ENCODE data around the gene CYTL1. TPM values are rescaled to one million over a fixed set of nuclear protein-coding genes. Genes with fewer than 3 reads are reported as not detected.

The CYTL1 gene
- total RNA-seq, 1 donor from 2014 or later, result not detected

DNA sequence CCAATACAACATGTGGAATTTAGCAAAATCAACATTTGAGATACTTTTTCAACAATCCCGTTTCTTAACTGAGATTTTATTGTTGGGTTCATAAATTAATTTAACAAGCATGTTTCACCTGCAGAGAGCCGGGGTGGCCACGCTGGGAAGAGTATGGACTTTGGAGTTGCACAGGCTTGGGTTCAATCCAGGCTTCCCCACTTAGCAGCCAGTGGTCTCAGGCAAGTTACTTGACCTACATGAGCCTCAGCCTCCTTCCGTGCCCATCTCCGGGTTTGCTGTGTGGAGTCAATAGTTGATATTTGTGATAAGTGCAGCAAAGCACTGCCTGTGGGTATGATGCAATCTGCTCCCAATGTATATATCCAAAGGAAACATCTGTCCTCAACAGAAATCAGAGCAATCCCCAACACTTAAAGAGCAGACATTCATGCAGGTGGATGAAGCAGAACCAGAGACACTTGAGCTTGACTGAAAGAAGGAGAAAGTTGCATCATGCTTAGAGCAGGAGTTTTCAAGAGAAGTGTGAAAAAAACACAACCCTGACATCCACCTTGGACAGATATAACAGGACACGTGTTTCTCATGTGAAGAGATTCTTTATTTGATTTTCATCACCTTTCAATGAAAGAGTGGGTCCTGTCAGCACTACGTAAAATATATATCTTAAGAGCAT, 5.1 kb downstream of the CYTL1 start:
- TF ChIP-seq, protein P1, sequence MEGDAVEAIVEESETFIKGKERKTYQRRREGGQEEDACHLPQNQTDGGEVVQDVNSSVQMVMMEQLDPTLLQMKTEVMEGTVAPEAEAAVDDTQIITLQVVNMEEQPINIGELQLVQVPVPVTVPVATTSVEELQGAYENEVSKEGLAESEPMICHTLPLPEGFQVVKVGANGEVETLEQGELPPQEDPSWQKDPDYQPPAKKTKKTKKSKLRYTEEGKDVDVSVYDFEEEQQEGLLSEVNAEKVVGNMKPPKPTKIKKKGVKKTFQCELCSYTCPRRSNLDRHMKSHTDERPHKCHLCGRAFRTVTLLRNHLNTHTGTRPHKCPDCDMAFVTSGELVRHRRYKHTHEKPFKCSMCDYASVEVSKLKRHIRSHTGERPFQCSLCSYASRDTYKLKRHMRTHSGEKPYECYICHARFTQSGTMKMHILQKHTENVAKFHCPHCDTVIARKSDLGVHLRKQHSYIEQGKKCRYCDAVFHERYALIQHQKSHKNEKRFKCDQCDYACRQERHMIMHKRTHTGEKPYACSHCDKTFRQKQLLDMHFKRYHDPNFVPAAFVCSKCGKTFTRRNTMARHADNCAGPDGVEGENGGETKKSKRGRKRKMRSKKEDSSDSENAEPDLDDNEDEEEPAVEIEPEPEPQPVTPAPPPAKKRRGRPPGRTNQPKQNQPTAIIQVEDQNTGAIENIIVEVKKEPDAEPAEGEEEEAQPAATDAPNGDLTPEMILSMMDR (IDR thresholded peaks at IDR 0.05; ENCODE audit: partially characterized antibody, unreplicated experiment), result no peak
- H3K27ac Mint-ChIP-seq (ENCODE audit: unreplicated experiment), result no peak overlapping the region
- peaks cover 1% of the 10 kb centered on the region for H3K27me3 Mint-ChIP-seq (ENCODE audit: unreplicated experiment)
- H3K4me1 Mint-ChIP-seq (ENCODE audit: low read depth, unreplicated experiment), result no peaks in the 10 kb centered on the region
- no peaks in the 10 kb centered on the region for H3K9me3 Mint-ChIP-seq (ENCODE audit: unreplicated experiment)
- no peaks in the 10 kb centered on the region for H3K36me3 Mint-ChIP-seq (ENCODE audit: unreplicated experiment)
- DNase-seq, result no peak
- H3K4me3 Mint-ChIP-seq (ENCODE audit: unreplicated experiment), result no peak overlapping the region

DNA sequence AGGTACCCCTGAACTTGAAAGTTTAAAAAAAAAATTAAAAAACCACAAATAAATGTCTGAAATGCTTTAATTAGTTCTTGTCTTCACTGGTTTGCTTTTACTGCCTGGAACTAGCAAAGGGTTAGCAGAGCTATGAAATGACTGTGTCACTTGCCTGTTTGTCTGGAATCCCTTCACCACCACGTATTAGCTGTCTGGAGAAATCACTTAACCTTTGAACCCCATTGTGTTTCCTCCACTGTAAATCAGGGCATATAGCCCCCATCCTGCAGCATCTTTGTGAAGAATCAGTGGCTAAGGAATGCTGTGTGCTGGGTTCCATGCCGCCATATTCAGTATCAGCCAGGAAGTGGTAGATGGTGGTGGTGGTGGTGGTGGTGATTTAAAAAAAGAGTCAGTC, 6.3 kb downstream of the CYTL1 start:
- H3K4me3 Mint-ChIP-seq (ENCODE audit: unreplicated experiment), result no peak overlapping the region
- H3K36me3 Mint-ChIP-seq (ENCODE audit: unreplicated experiment), result no peaks in the 10 kb centered on the region
- H3K27ac Mint-ChIP-seq (ENCODE audit: unreplicated experiment), result no peak overlapping the region
- no peak for DNase-seq
- TF ChIP-seq, protein P1 (IDR thresholded peaks at IDR 0.05; ENCODE audit: partially characterized antibody, unreplicated experiment), result no peak
- peaks cover 1% of the 10 kb centered on the region for H3K27me3 Mint-ChIP-seq (ENCODE audit: unreplicated experiment)
- H3K9me3 Mint-ChIP-seq (ENCODE audit: unreplicated experiment), result no peaks in the 10 kb centered on the region
- H3K4me1 Mint-ChIP-seq (ENCODE audit: low read depth, unreplicated experiment), result no peaks in the 10 kb centered on the region

DNA sequence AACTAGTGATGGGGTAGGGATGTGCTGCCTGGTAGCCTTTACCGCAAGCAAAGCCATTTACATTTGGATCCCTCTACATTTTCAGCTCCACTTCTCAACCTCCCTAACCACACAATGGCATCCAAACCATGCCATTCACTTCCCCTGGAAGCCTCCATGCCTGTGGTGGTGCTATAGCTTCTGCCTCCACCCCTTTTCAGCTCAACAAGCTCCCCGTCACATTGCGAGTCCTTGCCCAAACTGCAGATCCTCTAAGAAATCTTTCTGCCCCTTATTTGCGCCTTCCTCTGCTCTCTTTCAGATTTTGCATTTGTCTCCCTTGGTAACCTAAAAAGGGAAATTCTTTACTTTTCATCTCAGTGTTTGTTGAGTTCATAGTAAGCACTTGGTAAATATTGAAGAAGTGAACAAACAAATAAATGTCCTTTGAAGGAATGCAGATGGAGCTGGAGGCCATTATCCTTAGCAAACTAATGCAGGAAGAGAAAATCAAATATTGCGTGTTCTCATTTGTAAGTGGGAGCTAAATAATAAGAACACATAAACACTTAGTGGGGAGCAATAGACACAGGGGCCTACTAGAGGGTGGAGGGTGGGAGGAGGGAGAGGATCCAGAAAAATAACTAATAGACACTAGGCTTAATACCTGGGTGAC, 6.9 kb downstream of the CYTL1 start:
- TF ChIP-seq, protein P1 (IDR thresholded peaks at IDR 0.05; ENCODE audit: partially characterized antibody, unreplicated experiment), result no peak
- Mint-ChIP-seq H3K4me3 (ENCODE audit: unreplicated experiment) (no peak overlapping the region), H3K27me3 (ENCODE audit: unreplicated experiment) (peaks cover 1% of the 10 kb centered on the region), H3K4me1 (ENCODE audit: low read depth, unreplicated experiment) (no peaks in the 10 kb centered on the region), H3K36me3 (ENCODE audit: unreplicated experiment) (no peaks in the 10 kb centered on the region), H3K9me3 (ENCODE audit: unreplicated experiment) (no peaks in the 10 kb centered on the region), H3K27ac (ENCODE audit: unreplicated experiment) (no peak overlapping the region)
- DNase-seq, result no peak

DNA sequence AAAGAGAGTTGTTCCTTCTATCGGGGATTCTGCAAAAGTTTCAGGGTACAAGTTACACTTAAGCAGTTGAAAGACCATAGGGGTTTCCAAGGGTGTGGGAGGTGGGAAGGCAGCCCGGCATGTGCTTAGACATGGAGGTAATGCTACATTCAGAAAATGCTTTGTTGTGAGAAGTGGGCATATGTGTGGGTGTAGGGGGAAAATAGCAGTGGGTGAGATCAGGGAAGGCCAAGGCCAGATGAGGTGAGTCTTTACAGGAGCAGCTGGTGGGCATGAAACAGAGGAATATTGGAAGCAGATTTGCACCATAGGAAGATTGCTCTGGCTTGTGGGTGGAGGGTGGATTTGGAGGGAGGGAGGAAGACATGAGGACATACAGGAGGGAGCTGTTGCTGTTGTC, 8.3 kb downstream of the CYTL1 start:
- no peak for DNase-seq
- no peaks in the 10 kb centered on the region for H3K9me3 Mint-ChIP-seq (ENCODE audit: unreplicated experiment)
- H3K27me3 Mint-ChIP-seq (ENCODE audit: unreplicated experiment), result no peaks in the 10 kb centered on the region

More for the DNA sequence above, 8.3 kb downstream of the CYTL1 start:
- TF ChIP-seq, protein P1 (IDR thresholded peaks at IDR 0.05; ENCODE audit: partially characterized antibody, unreplicated experiment), result no peak
- H3K4me3 Mint-ChIP-seq (ENCODE audit: unreplicated experiment), result no peak overlapping the region
- H3K36me3 Mint-ChIP-seq (ENCODE audit: unreplicated experiment), result no peaks in the 10 kb centered on the region
- no peaks in the 10 kb centered on the region for H3K4me1 Mint-ChIP-seq (ENCODE audit: low read depth, unreplicated experiment)
- H3K27ac Mint-ChIP-seq (ENCODE audit: unreplicated experiment), result no peak overlapping the region
